HT1080 (cell line): ENCODE data around the gene PLIN3. TPM values are rescaled to one million over a fixed set of nuclear protein-coding genes. Genes with fewer than 3 reads are reported as not detected.

Source experiments
- total RNA-seq: library from RNA; depleted of rRNA; stranded (reverse); fragments of >200 nt; shearing (Covaris generic); gene quantifications from 2 replicates; pipeline ENCODE4 v1.2.3, GENCODE V29; 2014; rRNA removed

Gene PLIN3
- total RNA-seq, 1 experiment from 2014 or later, result 75.6 TPM

Other genes starting within 250 kb of the PLIN3 start
- 3.0 and 6.1 TPM in 2 replicates for gene TNFAIP8L1, start 228.2 kb downstream of the PLIN3 start, total RNA-seq
- gene MYDGF, start 197.3 kb downstream of the PLIN3 start, total RNA-seq, result 76.3 and 76.6 TPM in 2 replicates
- gene DPP9, start 143.8 kb downstream of the PLIN3 start, total RNA-seq, result 36.1 and 53.1 TPM in 2 replicates
- 9.8 and 13.0 TPM in 2 replicates for gene FEM1A, start 75.9 kb downstream of the PLIN3 start, total RNA-seq
- 1.5 and 2.8 TPM in 2 replicates for gene TICAM1, start 36.0 kb downstream of the PLIN3 start, total RNA-seq
- not detected in 2 replicates for gene ARRDC5, start 35.2 kb upstream of the PLIN3 start, total RNA-seq
- 30.1 and 40.7 TPM in 2 replicates for gene UHRF1, start 41.8 kb upstream of the PLIN3 start, total RNA-seq
- 2.3 and 3.1 TPM in 2 replicates for gene KDM4B, start 101.4 kb upstream of the PLIN3 start, total RNA-seq